CD8-positive, alpha-beta memory T cell (primary cell): ENCODE data around the gene SSPN. TPM values are rescaled to one million over a fixed set of nuclear protein-coding genes. Genes with fewer than 3 reads are reported as not detected.
A peak's percentile ranks its signal among the peaks of the same experiment; 100 is the strongest.

ENCODE experiments used
- CTCF ChIA-PET: fragments of 350-600 bp; sonication (Branson Sonifier 250); formaldehyde crosslinking; loops from one replicate; lab custom pipeline; 2021; ENCODE audit warnings: antibody characterized with exemption; lab: Charles Lee
- POLR2A ChIA-PET: fragments of 350-600 bp; sonication (Branson Sonifier 250); formaldehyde crosslinking; loops from one replicate; lab custom pipeline; 2021; ENCODE audit warnings: antibody characterized with exemption; lab: Charles Lee
- DNase-seq, 5 donors: peaks; one replicate each; pipeline versions ENCODE4 v3.0.0 to v3.0.0-alpha.2; 2020 to 2022; ENCODE audit warnings: mixed read lengths in 1 of 5
- H3K27ac ChIP-seq: one replicate; pipeline ENCODE4 v1.7.0; 2013; ENCODE audit warnings: low read depth, mild to moderate bottlenecking, low read length, moderate library complexity
- H3K27me3 ChIP-seq: 2 replicates; pipeline ENCODE4 v1.7.0; 2013; ENCODE audit warnings: low read length, mild to moderate bottlenecking; ENCODE audit not compliant: insufficient read depth, poor library complexity, severe bottlenecking
- H3K36me3 ChIP-seq: 2 replicates; pipeline ENCODE4 v1.7.0; 2013; ENCODE audit warnings: mild to moderate bottlenecking, low read length, moderate library complexity; ENCODE audit not compliant: insufficient read depth
- H3K4me1 ChIP-seq: 2 replicates; pipeline ENCODE4 v1.7.0; 2013; ENCODE audit warnings: mild to moderate bottlenecking, low read length, moderate library complexity; ENCODE audit not compliant: insufficient read depth
- H3K4me3 ChIP-seq: 2 replicates; pipeline ENCODE4 v1.7.0; 2013; ENCODE audit warnings: mild to moderate bottlenecking, low read length
- H3K9me3 ChIP-seq: 2 replicates; pipeline ENCODE4 v1.7.0; 2013; ENCODE audit warnings: mild to moderate bottlenecking, low read length
- H3K27ac Mint-ChIP-seq, 8 donors: one replicate each; pipeline ENCODE4 v1.8.0; 2020 to 2021; ENCODE audit warnings: mixed read lengths in 8 of 8, mild to moderate bottlenecking in 6 of 8, inconsistent platforms in 3 of 8, moderate library complexity in 3 of 8
- H3K27me3 Mint-ChIP-seq, 2 donors: one replicate each; pipeline ENCODE4 v1.8.0; 2020 to 2021; ENCODE audit warnings: mixed read lengths in 2 of 2, mild to moderate bottlenecking in 1 of 2, moderate library complexity in 1 of 2
- H3K36me3 Mint-ChIP-seq, 3 donors: one replicate each; pipeline ENCODE4 v1.8.0; 2020 to 2021; ENCODE audit warnings: mixed read lengths in 3 of 3, inconsistent platforms in 1 of 3, mild to moderate bottlenecking in 1 of 3
- H3K4me1 Mint-ChIP-seq, 3 donors: one replicate each; pipeline ENCODE4 v1.8.0; 2020 to 2021; ENCODE audit warnings: mixed read lengths in 3 of 3, inconsistent platforms in 1 of 3, mild to moderate bottlenecking in 1 of 3
- H3K4me3 Mint-ChIP-seq, 7 donors: one replicate each; pipeline ENCODE4 v1.8.0; 2020 to 2021; ENCODE audit warnings: mixed read lengths in 7 of 7, mild to moderate bottlenecking in 6 of 7, moderate library complexity in 4 of 7, inconsistent platforms in 2 of 7
- H3K9me3 Mint-ChIP-seq, 5 donors: one replicate each; pipeline ENCODE4 v1.8.0; 2020 to 2022; ENCODE audit warnings: mixed read lengths in 5 of 5, mild to moderate bottlenecking in 3 of 5, moderate library complexity in 2 of 5, inconsistent platforms in 1 of 5
- polyA plus RNA-seq: library from polyadenylated mRNA; unstranded; fragments of 300-500 nt; fragmentation: Illumina TruSeq; gene quantifications from one replicate; pipeline ENCODE4 v1.2.3, GENCODE V29; 2021
- total RNA-seq, 2 experiments: library from RNA; stranded (reverse); gene quantifications; one replicate each; pipeline ENCODE4 v1.2.3, GENCODE V29; 2021

Gene SSPN
- total and polyA plus RNA-seq, 3 experiments from 2014 or later: not detected

- H3K27me3 ChIP-seq: no peaks in the 10 kb centered on the region
- H3K9me3 ChIP-seq: no peaks in the 10 kb centered on the region
- ChIA-PET POLR2A (no interaction called here), CTCF (interaction anchor here (1.2 kb wide), 1 partner anchor 8 kb away, joined by 3 read pairs; no protein-coding TSS in a partner anchor)
- no peaks in the 10 kb centered on the region for H3K36me3 ChIP-seq
- Mint-ChIP-seq H3K27ac (no peak overlapping the region), H3K4me3 (no peak overlapping the region), H3K27me3 (no peaks in the 10 kb centered on the region), H3K4me1 (no peaks in the 10 kb centered on the region), H3K36me3 (no peaks in the 10 kb centered on the region), H3K9me3 (no peaks in the 10 kb centered on the region)
- H3K4me3 ChIP-seq: no peak overlapping the region
- no peak for DNase-seq
- no peak overlapping the region for H3K27ac ChIP-seq
- no peaks in the 10 kb centered on the region for H3K4me1 ChIP-seq
These were observed 73.6 kb downstream of the SSPN start for GRCh38 chr12:26268841-26269561.

GRCh38 chr12:26269562-26270284 is 74.3 kb downstream of the SSPN start:
- no peaks in the 10 kb centered on the region for H3K27me3 Mint-ChIP-seq
- Histone ChIP-seq H3K9me3 (no peaks in the 10 kb centered on the region), H3K4me3 (no peak overlapping the region), H3K27me3 (no peaks in the 10 kb centered on the region), H3K4me1 (no peaks in the 10 kb centered on the region), H3K27ac (no peak overlapping the region), H3K36me3 (no peaks in the 10 kb centered on the region)
- POLR2A ChIA-PET: no interaction called here
- no peak overlapping the region for H3K27ac Mint-ChIP-seq
- H3K4me1 Mint-ChIP-seq: no peaks in the 10 kb centered on the region
- DNase-seq: no peak
- no peaks in the 10 kb centered on the region for H3K36me3 Mint-ChIP-seq
- H3K9me3 Mint-ChIP-seq: no peaks in the 10 kb centered on the region
- CTCF ChIA-PET: interaction anchor here (1.2 kb wide), 1 partner anchor 8 kb away, joined by 3 read pairs; no protein-coding TSS in a partner anchor
- no peak overlapping the region for H3K4me3 Mint-ChIP-seq

- Histone ChIP-seq H3K36me3 (no peaks in the 10 kb centered on the region), H3K4me3 (no peak overlapping the region), H3K4me1 (no peaks in the 10 kb centered on the region), H3K27me3 (no peaks in the 10 kb centered on the region), H3K27ac (no peak overlapping the region), H3K9me3 (no peaks in the 10 kb centered on the region)
- POLR2A ChIA-PET: no interaction called here
- no peaks in the 10 kb centered on the region for H3K9me3 Mint-ChIP-seq
- H3K27me3 Mint-ChIP-seq: no peaks in the 10 kb centered on the region
- no peaks in the 10 kb centered on the region for H3K36me3 Mint-ChIP-seq
- no peak overlapping the region for H3K27ac Mint-ChIP-seq
- CTCF ChIA-PET: no interaction called here
- no peaks in the 10 kb centered on the region for H3K4me1 Mint-ChIP-seq
- no peak for DNase-seq
- no peak overlapping the region for H3K4me3 Mint-ChIP-seq
These were observed 75.7 kb downstream of the SSPN start for GRCh38 chr12:26271024-26271423.

GRCh38 chr12:26271889-26272492 is 76.6 kb downstream of the SSPN start:
- H3K4me1 Mint-ChIP-seq: no peaks in the 10 kb centered on the region
- Histone ChIP-seq H3K27me3 (no peaks in the 10 kb centered on the region), H3K4me3 (no peak overlapping the region), H3K4me1 (no peaks in the 10 kb centered on the region), H3K27ac (no peak overlapping the region), H3K36me3 (no peaks in the 10 kb centered on the region), H3K9me3 (no peaks in the 10 kb centered on the region)
- H3K4me3 Mint-ChIP-seq: no peak overlapping the region
- no peaks in the 10 kb centered on the region for H3K36me3 Mint-ChIP-seq
- H3K9me3 Mint-ChIP-seq: no peaks in the 10 kb centered on the region
- H3K27ac Mint-ChIP-seq: no peak overlapping the region
- CTCF ChIA-PET: no interaction called here
- no peaks in the 10 kb centered on the region for H3K27me3 Mint-ChIP-seq
- no peak for DNase-seq
- POLR2A ChIA-PET: no interaction called here

GRCh38 chr12:26272851-26273250 is 77.5 kb downstream of the SSPN start:
- Mint-ChIP-seq H3K36me3 (no peaks in the 10 kb centered on the region), H3K27ac (no peak overlapping the region), H3K4me3 (no peak overlapping the region), H3K4me1 (no peaks in the 10 kb centered on the region), H3K9me3 (no peaks in the 10 kb centered on the region), H3K27me3 (no peaks in the 10 kb centered on the region)
- H3K9me3 ChIP-seq: no peaks in the 10 kb centered on the region
- ChIA-PET CTCF (no interaction called here), POLR2A (no interaction called here)
- H3K4me3 ChIP-seq: no peak overlapping the region
- no peak overlapping the region for H3K27ac ChIP-seq
- no peaks in the 10 kb centered on the region for H3K27me3 ChIP-seq
- DNase-seq: no peak
- H3K36me3 ChIP-seq: no peaks in the 10 kb centered on the region
- H3K4me1 ChIP-seq: no peaks in the 10 kb centered on the region

- CTCF ChIA-PET: interaction anchor here (1.7 kb wide), 1 partner anchor 8 kb away, joined by 4 read pairs; no protein-coding TSS in a partner anchor
- Mint-ChIP-seq H3K4me1 (no peaks in the 10 kb centered on the region), H3K36me3 (no peaks in the 10 kb centered on the region), H3K9me3 (no peaks in the 10 kb centered on the region), H3K4me3 (no peak overlapping the region), H3K27me3 (no peaks in the 10 kb centered on the region), H3K27ac (no peak overlapping the region)
- H3K4me1 ChIP-seq: no peaks in the 10 kb centered on the region
- H3K9me3 ChIP-seq: no peaks in the 10 kb centered on the region
- no peak overlapping the region for H3K4me3 ChIP-seq
- no peak for DNase-seq
- H3K27ac ChIP-seq: peak overlapping the region; percentile 24
- no peaks in the 10 kb centered on the region for H3K27me3 ChIP-seq
- no peaks in the 10 kb centered on the region for H3K36me3 ChIP-seq
- POLR2A ChIA-PET: no interaction called here
These were observed 78.4 kb downstream of the SSPN start for GRCh38 chr12:26273811-26274210.

GRCh38 chr12:26274441-26275312 is 79.3 kb downstream of the SSPN start:
- Mint-ChIP-seq H3K4me1 (no peaks in the 10 kb centered on the region), H3K4me3 (no peak overlapping the region), H3K36me3 (no peaks in the 10 kb centered on the region), H3K27me3 (no peaks in the 10 kb centered on the region), H3K9me3 (no peaks in the 10 kb centered on the region), H3K27ac (no peak overlapping the region)
- Histone ChIP-seq H3K27me3 (no peaks in the 10 kb centered on the region), H3K27ac (peak overlapping the region; percentile 57), H3K4me1 (no peaks in the 10 kb centered on the region), H3K9me3 (no peaks in the 10 kb centered on the region), H3K4me3 (no peak overlapping the region), H3K36me3 (no peaks in the 10 kb centered on the region)
- ChIA-PET CTCF (interaction anchor here (1.7 kb wide), 1 partner anchor 9 kb away, joined by 4 read pairs; no protein-coding TSS in a partner anchor), POLR2A (no interaction called here)
- DNase-seq: no peak
